H9 (cell line): ENCODE data around the gene BPIFB2. TPM values are rescaled to one million over a fixed set of nuclear protein-coding genes. Genes with fewer than 3 reads are reported as not detected.

Source experiments
- DNase-seq: peaks from one replicate; pipeline ENCODE4 v3.0.0-alpha.2; 2017
- H2AFZ ChIP-seq: one replicate; pipeline ENCODE4 v1.6.1; 2013; ENCODE audit warnings: mild to moderate bottlenecking, low read length, control low read depth, moderate library complexity
- H2AK5ac ChIP-seq: 2 replicates; pipeline ENCODE4 v1.6.1; 2013; ENCODE audit warnings: low read length, control low read depth, mixed read lengths; ENCODE audit not compliant: insufficient read length
- H2BK120ac ChIP-seq: one replicate; pipeline ENCODE4 v1.6.1; 2013; ENCODE audit warnings: low read depth, mild to moderate bottlenecking, low read length, control low read depth, inconsistent platforms; ENCODE audit not compliant: poor library complexity, severe bottlenecking
- H2BK12ac ChIP-seq: 2 replicates; pipeline ENCODE4 v1.6.1; 2013; ENCODE audit warnings: low read length, control low read depth, mixed read lengths, low read depth; ENCODE audit not compliant: insufficient read length
- H2BK15ac ChIP-seq: 2 replicates; pipeline ENCODE4 v1.6.1; 2013; ENCODE audit warnings: low read depth, low read length, control low read depth
- H2BK20ac ChIP-seq: one replicate; pipeline ENCODE4 v1.6.1; 2013; ENCODE audit warnings: low read depth, mild to moderate bottlenecking, low read length, control low read depth, inconsistent platforms; ENCODE audit not compliant: poor library complexity, severe bottlenecking
- H2BK5ac ChIP-seq: 2 replicates; pipeline ENCODE4 v1.6.1; 2013; ENCODE audit warnings: low read length, control low read depth, mixed read lengths; ENCODE audit not compliant: insufficient read length
- H3K14ac ChIP-seq: 2 replicates; pipeline ENCODE4 v1.6.1; 2013; ENCODE audit warnings: low read length, control low read depth; ENCODE audit not compliant: insufficient read depth
- H3K18ac ChIP-seq: 2 replicates; pipeline ENCODE4 v1.6.1; 2013; ENCODE audit warnings: low read depth, mild to moderate bottlenecking, mixed read lengths, low read length, control low read depth; ENCODE audit not compliant: insufficient read length
- H3K23ac ChIP-seq: 2 replicates; pipeline ENCODE4 v1.6.1; 2013; ENCODE audit warnings: low read length, control low read depth, mixed read lengths, low read depth; ENCODE audit not compliant: insufficient read length
- H3K23me2 ChIP-seq: 2 replicates; pipeline ENCODE4 v1.6.1; 2013; ENCODE audit warnings: low read depth, mild to moderate bottlenecking, mixed read lengths, low read length, control low read depth; ENCODE audit not compliant: insufficient read length, poor library complexity, severe bottlenecking
- H3K27ac ChIP-seq: 2 replicates; pipeline ENCODE4 v1.5.1; 2013; ENCODE audit warnings: low read length, control low read depth, mixed read lengths, low read depth; ENCODE audit not compliant: insufficient read length
- H3K27me3 ChIP-seq: 2 replicates; pipeline ENCODE4 v1.6.1; 2013; ENCODE audit warnings: low read length, control low read depth, inconsistent platforms; ENCODE audit not compliant: insufficient read depth
- H3K4ac ChIP-seq: 2 replicates; pipeline ENCODE4 v1.6.1; 2013; ENCODE audit warnings: low read depth, mild to moderate bottlenecking, control low read depth, inconsistent platforms, low read length, moderate library complexity
- H3K4me1 ChIP-seq: 2 replicates; pipeline ENCODE4 v1.6.1; 2013; ENCODE audit warnings: low read length, control low read depth, inconsistent platforms; ENCODE audit not compliant: insufficient read depth
- H3K4me2 ChIP-seq: 2 replicates; pipeline ENCODE4 v1.6.1; 2013; ENCODE audit warnings: low read length, control low read depth, mixed read lengths; ENCODE audit not compliant: insufficient read length, insufficient read depth
- H3K56ac ChIP-seq: 2 replicates; pipeline ENCODE4 v1.6.1; 2013; ENCODE audit warnings: low read depth, mild to moderate bottlenecking, mixed read lengths, low read length, control low read depth; ENCODE audit not compliant: insufficient read length
- H3K79me1 ChIP-seq: 2 replicates; pipeline ENCODE4 v1.6.1; 2013; ENCODE audit warnings: low read depth, mild to moderate bottlenecking, moderate library complexity, low read length, control low read depth, inconsistent platforms; ENCODE audit not compliant: insufficient read depth, poor library complexity, severe bottlenecking
- H3K79me2 ChIP-seq: 2 replicates; pipeline ENCODE4 v1.6.1; 2013; ENCODE audit warnings: low read length, control low read depth, inconsistent platforms; ENCODE audit not compliant: insufficient read depth
- H3K9ac ChIP-seq: 2 replicates; pipeline ENCODE4 v1.6.1; 2013; ENCODE audit warnings: low read length, control low read depth, mixed read lengths; ENCODE audit not compliant: insufficient read length; ENCODE audit errors: extremely low read depth
- H3K9me3 ChIP-seq: one replicate; pipeline ENCODE4 v1.6.1; 2013; ENCODE audit warnings: low read depth, low read length, inconsistent platforms; ENCODE audit not compliant: control insufficient read depth
- H3T11ph ChIP-seq: one replicate; pipeline ENCODE4 v1.6.1; 2013; ENCODE audit warnings: mild to moderate bottlenecking, low read length, control low read depth, inconsistent platforms
- H4K20me1 ChIP-seq: one replicate; pipeline ENCODE4 v1.6.1; 2013; ENCODE audit not compliant: control insufficient read depth, insufficient read length, insufficient read depth
- H4K5ac ChIP-seq: 2 replicates; pipeline ENCODE4 v1.6.1; 2013; ENCODE audit warnings: low read depth, mild to moderate bottlenecking, mixed read lengths, low read length, control low read depth; ENCODE audit not compliant: insufficient read length
- H4K8ac ChIP-seq: replicated peaks from 2 replicates; pipeline ENCODE4 v1.6.1; 2013; ENCODE audit warnings: low read length, control low read depth, mixed read lengths, low read depth; ENCODE audit not compliant: insufficient read length
- H4K91ac ChIP-seq: 2 replicates; pipeline ENCODE4 v1.6.1; 2013; ENCODE audit warnings: low read depth, mild to moderate bottlenecking, moderate library complexity, mixed read lengths, low read length, control low read depth; ENCODE audit not compliant: insufficient read length
- H3K27ac Mint-ChIP-seq, 3 experiments: 2 replicates in 2 of 3; 3 replicates in 1 of 3; pipeline ENCODE4 v1.8.0; 2020 to 2021; ENCODE audit warnings: mixed read lengths in 3 of 3, mild to moderate bottlenecking in 1 of 3, moderate library complexity in 1 of 3
- H3K27me3 Mint-ChIP-seq: 2 replicates; pipeline ENCODE4 v1.8.0; 2021; ENCODE audit warnings: low read depth, mild to moderate bottlenecking, moderate library complexity, mixed read lengths
- H3K36me3 Mint-ChIP-seq, 3 experiments: 2 replicates in 2 of 3; 3 replicates in 1 of 3; pipeline ENCODE4 v1.8.0; 2020 to 2021; ENCODE audit warnings: low read depth in 3 of 3, mixed read lengths in 3 of 3; ENCODE audit not compliant: insufficient read depth in 1 of 3
- H3K4me1 Mint-ChIP-seq, 2 experiments: 2 replicates each; pipeline ENCODE4 v1.8.0; 2020; ENCODE audit warnings: mixed read lengths in 2 of 2
- H3K4me3 Mint-ChIP-seq, 2 experiments: 2 replicates in 1 of 2; 3 replicates in 1 of 2; pipeline ENCODE4 v1.8.0; 2020 to 2021; ENCODE audit warnings: mild to moderate bottlenecking in 2 of 2, mixed read lengths in 2 of 2, moderate library complexity in 1 of 2
- H3K9me3 Mint-ChIP-seq, 2 experiments: 2 replicates in 1 of 2; 3 replicates in 1 of 2; pipeline ENCODE4 v1.8.0; 2020; ENCODE audit warnings: mild to moderate bottlenecking in 2 of 2, mixed read lengths in 2 of 2, moderate library complexity in 1 of 2
- WGBS: extraction: QIAGEN DNeasy Blood & Tissue Kit; methylation state at CpG from one replicate; pipeline ENCODE4 v1.1.7; 2013; ENCODE audit warnings: missing lambda C conversion rate, low lambda C conversion rate, mixed read lengths; ENCODE audit not compliant: insufficient read length; ENCODE audit errors: extremely low coverage; 5-methylcytosine and 5-hydroxymethylcytosine counted together
- total RNA-seq: library from RNA; stranded (reverse); gene quantifications from 2 replicates; pipeline ENCODE4 v1.2.1, GENCODE V29; 2021
- TF ChIP-seq, protein P1 (sequence below): fragments of 200-600 bp; sonication (generic); conservative IDR thresholded peaks from 3 replicates; pipeline ENCODE4 v1.8.0; 2021; ENCODE audit warnings: antibody characterized with exemption, mild to moderate bottlenecking

Gene BPIFB2
- total RNA-seq, 1 experiment from 2014 or later, result not detected

DNA sequence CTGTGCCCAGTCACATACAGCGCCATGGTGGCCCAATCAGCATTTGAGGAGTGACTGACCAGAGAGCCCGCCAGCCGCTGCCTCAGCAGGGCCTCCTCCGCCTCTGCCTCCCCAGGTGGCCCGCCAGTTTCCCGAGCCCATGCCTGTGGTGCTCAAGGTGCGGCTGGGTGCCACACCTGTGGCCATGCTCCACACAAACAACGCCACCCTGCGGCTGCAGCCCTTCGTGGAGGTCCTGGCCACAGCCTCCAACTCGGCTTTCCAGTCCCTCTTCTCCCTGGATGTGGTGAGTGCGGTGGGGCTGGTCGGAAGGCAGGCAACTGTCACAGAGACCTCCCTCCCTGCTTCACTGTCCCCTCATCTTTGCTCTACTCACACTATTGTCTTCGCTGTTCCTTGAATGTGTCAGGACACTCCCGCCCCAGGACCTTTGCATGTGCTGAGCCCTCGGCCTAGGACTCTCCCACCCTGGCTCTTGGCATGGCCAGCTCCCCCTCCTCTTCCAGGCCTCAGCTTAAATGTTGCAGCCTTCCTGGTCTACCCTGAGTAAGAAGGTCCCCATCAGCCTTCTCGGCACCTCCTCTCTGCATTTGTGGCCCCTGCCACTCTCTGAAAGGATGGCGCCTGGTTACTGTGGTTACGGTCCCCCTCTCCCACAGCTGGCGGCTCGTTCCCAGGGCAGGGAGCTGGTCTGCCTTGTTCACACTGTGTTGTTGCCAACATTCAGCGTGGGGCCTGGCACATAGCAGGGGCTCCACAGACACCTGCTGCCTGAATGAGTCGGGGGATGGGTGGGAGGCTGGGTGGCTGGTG, 12.2 kb downstream of the BPIFB2 start:
- H3K27ac ChIP-seq, result no peak overlapping the region
- TF ChIP-seq, protein P1, sequence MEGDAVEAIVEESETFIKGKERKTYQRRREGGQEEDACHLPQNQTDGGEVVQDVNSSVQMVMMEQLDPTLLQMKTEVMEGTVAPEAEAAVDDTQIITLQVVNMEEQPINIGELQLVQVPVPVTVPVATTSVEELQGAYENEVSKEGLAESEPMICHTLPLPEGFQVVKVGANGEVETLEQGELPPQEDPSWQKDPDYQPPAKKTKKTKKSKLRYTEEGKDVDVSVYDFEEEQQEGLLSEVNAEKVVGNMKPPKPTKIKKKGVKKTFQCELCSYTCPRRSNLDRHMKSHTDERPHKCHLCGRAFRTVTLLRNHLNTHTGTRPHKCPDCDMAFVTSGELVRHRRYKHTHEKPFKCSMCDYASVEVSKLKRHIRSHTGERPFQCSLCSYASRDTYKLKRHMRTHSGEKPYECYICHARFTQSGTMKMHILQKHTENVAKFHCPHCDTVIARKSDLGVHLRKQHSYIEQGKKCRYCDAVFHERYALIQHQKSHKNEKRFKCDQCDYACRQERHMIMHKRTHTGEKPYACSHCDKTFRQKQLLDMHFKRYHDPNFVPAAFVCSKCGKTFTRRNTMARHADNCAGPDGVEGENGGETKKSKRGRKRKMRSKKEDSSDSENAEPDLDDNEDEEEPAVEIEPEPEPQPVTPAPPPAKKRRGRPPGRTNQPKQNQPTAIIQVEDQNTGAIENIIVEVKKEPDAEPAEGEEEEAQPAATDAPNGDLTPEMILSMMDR, result no peak
- no peak overlapping the region for H2AK5ac ChIP-seq
- Mint-ChIP-seq H3K4me1 (peaks cover 12 to 15% of the 10 kb centered on the region in 2 experiments), H3K9me3 (no peaks in the 10 kb centered on the region), H3K4me3 (no peak overlapping the region), H3K27me3 (peaks cover 18% of the 10 kb centered on the region), H3K36me3 (no peaks in the 10 kb centered on the region), H3K27ac (no peak overlapping the region)
- no peak overlapping the region for H3K23ac ChIP-seq
- H2BK5ac ChIP-seq, result no peak overlapping the region
- no peak overlapping the region for H3K14ac ChIP-seq
- H3T11ph ChIP-seq, result no peak overlapping the region
- H2BK120ac ChIP-seq, result no peak overlapping the region
- no peak overlapping the region for H3K4me2 ChIP-seq
- no peaks in the 10 kb centered on the region for H3K9me3 ChIP-seq
- no peaks in the 10 kb centered on the region for H3K79me1 ChIP-seq
- H2BK20ac ChIP-seq, result no peak overlapping the region
- H3K56ac ChIP-seq, result no peak overlapping the region
- H4K8ac ChIP-seq, result no peak overlapping the region
- no peak overlapping the region for H2BK12ac ChIP-seq
- H4K91ac ChIP-seq, result no peak overlapping the region
- WGBS, result no CpG with 5 or more reads among the region's 23 CpGs
- no peak overlapping the region for H3K4ac ChIP-seq
- H3K23me2 ChIP-seq, result no peaks in the 10 kb centered on the region
- no peaks in the 10 kb centered on the region for H3K27me3 ChIP-seq
- H3K18ac ChIP-seq, result no peak overlapping the region
- H3K4me1 ChIP-seq, result no peaks in the 10 kb centered on the region
- no peaks in the 10 kb centered on the region for H4K20me1 ChIP-seq
- no peak overlapping the region for H3K9ac ChIP-seq
- H2BK15ac ChIP-seq, result no peak overlapping the region
- no peak overlapping the region for H2AFZ ChIP-seq
- no peak for DNase-seq
- no peaks in the 10 kb centered on the region for H3K79me2 ChIP-seq
- H4K5ac ChIP-seq, result no peak overlapping the region
